SIG-M5 treated with dmso at 0.1 percent for 504 hours (cell line): ENCODE data around the gene CDH13.

Experiments used
- DNase-seq: peaks from one replicate; lab custom pipeline; 2025; ENCODE audit not compliant: unreplicated experiment; lab: John Stamatoyannopoulos, UW

The CDH13 gene

DNA sequence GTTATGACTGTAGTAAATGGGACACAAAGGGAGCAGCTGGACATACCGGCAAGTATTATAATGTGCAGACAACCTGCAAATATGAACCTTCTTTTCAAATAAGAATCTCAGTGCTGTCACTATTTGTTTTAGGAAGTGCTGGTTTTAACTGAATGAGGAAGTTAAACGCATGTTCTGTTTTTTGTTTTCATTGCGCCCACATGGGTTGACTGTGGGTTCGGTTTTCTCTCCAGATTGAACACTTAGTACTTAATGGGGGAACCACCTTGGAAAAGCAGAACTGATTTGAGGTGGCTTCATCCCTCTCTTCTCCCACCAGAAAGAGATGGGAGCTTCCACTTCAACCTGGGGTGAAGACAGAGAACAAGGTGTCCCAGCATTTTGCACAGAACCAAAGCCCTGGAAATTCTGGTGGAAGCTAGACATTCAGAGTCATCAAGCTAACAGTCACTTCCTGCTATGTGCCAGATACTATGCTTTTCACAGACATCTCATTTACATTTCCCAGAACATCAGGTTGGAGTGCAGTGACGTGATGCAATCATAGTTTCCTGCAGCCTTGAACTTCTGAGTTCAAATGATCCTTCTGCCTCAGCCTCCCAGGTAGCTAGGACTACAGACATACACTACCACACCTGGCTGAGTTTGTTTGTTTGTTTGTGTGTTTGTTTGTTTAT lies 149.8 kb downstream of the CDH13 start:
- no peak for DNase-seq

DNA sequence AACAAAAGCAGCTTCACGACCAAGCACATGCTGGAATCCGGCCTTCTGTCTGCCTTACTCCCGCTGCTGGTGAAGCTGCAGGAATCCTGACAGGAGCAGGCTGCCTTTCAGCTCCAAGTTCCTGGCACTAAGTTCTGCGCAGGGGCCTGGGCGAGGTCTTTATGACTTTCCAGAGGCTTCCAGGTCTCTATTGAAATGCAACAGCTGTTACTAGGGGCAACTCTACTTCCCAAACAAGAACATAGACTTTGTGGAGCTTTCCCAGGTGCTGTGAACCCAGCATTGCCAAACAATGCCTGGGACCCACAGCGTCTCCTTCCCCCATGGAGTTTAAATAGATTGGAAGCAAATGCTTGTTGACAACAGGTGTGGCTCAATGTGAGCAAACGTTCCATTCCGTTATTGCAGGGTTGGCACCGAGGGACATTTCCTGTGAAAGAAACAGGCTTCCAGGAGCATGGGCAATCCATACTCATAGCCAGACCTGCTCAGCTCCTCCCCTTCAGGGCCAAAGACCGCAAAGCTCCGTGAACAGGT lies 156.0 kb downstream of the CDH13 start:
- no peak for DNase-seq

DNA sequence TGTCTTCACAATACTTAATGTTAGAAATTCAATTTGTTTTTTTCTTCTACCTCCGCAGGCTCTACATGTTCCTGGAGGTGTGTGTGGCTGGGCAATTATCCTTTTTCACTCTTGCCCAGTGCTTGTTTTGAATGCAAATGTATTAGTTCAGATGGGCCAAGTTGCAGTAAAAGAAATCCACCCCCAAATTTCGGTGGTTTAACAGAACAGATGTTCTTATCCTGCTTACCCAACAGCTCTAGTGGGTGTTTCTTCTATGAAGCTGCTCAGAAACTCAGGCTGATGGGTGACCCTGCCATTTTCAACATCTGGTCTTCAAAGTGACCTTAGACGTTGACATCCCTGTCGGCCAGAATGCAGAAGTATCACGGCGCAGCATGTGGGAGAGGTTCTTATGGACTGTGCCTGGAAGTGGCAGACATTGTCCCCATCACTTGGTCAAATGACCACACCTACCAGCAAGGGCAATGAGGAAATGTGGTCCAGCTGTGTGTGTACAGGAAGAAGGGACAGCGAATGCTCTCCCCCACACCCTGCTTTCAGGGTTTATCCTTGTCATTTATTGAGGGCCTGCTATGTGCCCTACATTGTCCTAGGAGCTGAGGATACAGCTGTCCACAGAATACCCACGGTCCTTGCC lies 157.3 kb downstream of the CDH13 start:
- DNase-seq: no peak

- DNase-seq: no peak
Observed at GRCh38 chr16:82784573-82784968, 157.8 kb downstream of the CDH13 start.

GRCh38 chr16:82788225-82788624 lies 161.5 kb downstream of the CDH13 start:
- DNase-seq: no peak

GRCh38 chr16:82788919-82789318 lies 162.2 kb downstream of the CDH13 start:
- no peak for DNase-seq

DNA sequence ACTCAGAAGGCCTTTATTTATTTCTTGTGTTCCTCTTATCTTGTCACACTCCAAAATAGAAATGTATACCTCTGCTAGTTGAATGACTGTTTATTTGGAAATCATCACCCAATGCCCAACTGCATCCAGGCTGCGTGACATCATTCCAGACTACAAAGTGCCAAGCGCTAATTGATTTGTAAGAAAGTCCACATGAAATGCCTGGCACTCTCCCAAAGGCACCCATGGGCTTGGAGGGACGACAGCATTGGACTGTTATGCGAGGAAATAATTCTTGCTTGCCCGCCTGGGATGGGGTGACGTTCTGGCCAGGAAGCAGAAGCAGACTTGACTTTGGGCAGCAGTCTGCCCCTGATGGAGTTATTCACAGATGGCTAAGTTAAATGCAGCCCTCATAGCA lies 165.9 kb downstream of the CDH13 start:
- DNase-seq: no peak

DNA sequence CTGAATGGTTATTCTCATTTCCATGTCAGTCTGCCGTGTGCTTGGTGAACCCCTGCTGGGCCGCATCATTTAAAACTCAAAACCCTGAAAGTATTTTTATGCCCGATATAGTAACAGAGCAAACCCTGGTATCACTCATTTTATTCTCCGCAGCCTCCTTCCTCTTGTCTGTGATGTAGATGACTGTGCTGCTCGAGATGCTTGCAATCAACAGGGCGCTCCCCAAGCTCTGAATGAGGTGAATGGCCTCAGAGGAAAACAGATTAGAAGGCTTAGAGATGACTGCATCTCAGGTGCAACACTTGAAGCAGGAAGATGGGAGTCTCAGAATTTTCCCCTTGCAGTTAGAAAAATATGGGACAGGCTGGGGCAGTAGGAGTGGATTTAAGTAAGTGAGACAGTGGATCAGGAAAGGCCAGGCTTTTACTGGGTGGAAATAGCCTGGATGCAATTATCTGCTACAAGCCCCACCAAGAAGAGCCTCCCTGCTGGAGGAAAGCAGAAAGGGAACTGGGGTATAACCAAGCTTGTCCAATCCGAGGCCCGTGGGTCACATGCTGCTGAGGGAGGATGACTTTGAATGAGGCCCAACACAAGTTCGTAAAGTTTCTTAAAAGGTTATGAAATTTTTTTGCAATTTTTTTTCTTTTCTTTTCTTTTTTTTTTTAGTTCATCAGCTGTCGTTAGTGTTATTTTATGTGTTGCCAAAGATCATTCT lies 166.9 kb downstream of the CDH13 start:
- no peak for DNase-seq

GRCh38 chr16:82796047-82796446 lies 169.3 kb downstream of the CDH13 start:
- no peak for DNase-seq

DNA sequence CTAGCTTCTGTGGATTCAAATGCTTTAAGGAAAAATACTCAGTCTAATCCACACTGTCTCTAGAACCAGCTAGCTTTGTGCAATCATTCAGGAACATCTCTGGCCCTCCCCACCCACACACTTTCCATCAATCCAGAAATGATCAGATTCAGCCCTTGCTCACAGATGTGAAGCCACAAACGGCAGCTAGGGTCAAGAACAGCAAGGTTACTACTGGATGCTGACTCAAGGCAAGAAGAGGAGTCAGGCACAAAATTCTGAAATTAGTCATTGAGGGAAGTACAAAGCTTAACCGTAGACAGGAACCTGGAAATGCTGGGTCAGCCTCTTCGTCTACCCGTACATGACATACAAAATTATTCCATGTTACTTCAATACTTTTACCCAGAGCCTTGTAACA lies 174.6 kb downstream of the CDH13 start:
- no peak for DNase-seq

DNA sequence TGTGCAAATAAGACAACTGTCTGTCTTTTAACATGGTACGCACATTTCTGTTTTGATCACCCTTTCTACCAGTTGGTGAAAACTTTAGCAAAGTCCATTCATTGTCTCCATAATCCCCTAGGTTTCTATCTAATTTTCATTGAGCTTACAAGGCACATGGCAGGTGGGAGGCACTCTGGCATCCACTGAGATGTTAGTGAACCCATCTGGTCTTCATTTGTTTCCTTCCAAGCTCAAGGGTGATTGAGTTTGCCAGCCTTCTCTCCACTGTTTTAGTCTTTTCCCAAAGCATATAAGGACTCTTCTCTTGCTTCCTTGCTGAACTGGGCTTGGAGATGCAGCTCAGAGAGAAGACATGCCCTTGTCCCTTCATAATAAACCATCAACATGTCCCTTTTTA lies 179.1 kb downstream of the CDH13 start:
- no peak for DNase-seq

DNA sequence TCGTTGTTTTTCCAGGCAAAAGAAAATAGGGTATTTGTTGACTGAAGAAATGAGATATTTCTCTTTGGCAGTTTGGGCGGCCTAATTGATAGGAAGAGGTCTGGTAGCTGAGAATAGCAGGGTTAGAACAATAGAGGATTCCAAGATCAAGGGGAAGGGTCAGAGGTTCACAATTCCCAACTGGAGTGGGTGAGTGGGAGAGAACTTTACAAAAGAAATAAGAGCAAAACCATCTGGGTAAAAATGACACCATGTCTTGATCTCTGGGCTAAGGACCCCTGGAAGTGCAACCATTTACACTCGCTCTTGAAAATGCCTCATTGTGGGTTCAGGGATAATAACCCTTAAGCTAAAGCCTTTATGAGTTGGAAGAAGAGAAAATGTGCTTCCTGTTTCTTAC lies 180.5 kb downstream of the CDH13 start:
- no peak for DNase-seq

DNA sequence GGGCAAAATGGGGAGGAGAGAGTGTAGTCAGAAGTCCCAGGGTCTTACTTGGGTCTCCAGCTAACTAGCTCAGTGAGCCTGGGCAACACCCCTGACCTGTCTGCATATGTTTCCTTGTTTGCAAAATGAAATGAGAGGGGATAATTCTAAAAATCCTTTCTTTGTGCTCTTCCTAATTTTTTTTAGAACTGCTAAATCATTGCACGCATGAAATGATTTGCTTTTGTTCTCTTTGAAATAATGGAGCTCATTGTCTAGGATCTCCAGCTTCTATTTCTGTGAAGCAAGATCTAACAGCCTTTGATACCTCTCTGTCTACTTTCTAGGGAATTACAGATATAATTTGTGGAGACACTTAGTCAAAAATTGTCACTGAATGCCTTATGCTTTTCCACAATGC lies 181.3 kb downstream of the CDH13 start:
- no peak for DNase-seq

DNA sequence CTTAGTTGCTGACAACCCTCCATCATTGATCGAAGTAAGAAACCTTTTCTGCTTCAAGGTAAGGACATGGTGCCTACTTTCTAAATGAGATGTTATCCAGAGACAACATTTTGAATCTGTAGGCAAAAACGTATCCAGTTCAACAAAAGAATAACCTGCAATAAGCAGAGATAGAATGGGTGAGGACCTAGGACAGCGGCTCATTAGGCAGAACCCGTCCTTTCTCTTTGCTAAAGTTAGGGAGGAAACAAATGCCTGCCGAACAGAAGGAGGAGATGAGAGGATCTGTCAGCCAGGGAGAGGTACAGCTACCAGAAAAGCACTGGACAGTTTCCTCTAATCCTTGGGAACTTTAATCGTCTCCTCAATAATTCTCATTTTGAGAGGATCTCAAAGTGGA lies 183.3 kb downstream of the CDH13 start:
- DNase-seq: no peak

DNA sequence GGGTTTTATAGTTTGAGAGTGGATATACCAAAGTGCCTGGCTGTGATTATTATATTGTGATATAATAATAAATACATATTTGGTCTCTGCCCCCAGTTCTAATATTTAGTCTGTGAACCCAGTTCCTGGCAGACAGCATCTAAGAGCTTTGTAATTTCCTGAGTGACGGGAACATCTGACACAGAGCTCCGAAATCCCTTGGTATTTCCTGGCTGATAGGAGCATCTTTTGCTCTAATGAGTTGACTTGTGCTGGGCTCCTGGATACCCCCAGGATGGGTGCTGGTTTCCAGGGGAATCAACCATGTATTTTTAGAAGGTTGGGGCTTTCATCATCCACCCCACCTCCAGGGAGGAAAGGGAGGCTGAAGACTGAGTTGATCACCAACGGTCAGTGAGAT lies 187.3 kb downstream of the CDH13 start:
- DNase-seq: no peak

DNA sequence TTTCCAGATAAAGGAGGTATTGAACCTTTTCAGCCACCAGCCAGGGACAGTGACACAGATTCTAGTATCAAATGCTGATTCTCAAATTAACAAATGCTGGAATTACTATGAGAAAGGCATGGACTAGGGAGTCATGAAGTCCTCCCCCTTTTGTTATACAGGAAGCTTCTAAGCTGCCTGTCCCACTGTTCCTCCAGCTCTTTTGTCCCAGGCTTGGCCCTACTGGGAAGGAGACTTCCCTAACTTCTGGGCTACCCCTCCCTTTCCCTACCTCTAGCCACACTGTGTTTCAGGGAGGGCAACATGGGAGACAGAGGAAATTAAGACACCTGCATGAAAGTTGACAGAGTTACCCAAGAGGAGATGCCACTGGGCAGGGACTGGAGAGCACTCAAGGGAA lies 192.5 kb downstream of the CDH13 start:
- no peak for DNase-seq

GRCh38 chr16:82820855-82821254 lies 194.1 kb downstream of the CDH13 start:
- DNase-seq: no peak

GRCh38 chr16:82824408-82824807 lies 197.6 kb downstream of the CDH13 start:
- no peak for DNase-seq

GRCh38 chr16:82829301-82829700 lies 202.5 kb downstream of the CDH13 start:
- DNase-seq: no peak

DNA sequence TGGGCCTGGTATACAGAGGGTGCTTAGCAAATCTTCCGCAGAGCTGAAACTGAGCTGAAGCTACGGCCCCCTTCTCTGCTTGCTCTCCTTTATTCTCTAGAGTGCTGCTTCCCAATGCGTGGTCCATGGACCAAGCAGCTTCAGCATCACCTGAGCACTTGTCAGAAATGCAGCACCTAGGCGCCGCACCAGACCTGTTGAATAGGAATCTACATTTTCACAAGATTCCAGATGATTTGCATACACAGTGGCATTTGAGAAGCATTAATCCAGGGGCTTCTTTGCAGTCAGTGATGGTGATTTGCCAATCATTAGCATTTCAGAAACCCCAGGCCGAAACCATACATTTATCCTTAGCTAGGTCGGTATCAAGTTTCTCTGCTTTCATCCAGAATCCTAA lies 204.2 kb downstream of the CDH13 start:
- DNase-seq: no peak

- DNase-seq: no peak
Observed at GRCh38 chr16:82832821-82833220, 206.1 kb downstream of the CDH13 start.

- no peak for DNase-seq
Observed at GRCh38 chr16:82833378-82833993, 206.7 kb downstream of the CDH13 start.
